OCI-LY7 (cell line): Measurements from ENCODE around the gene XAB2. TPM values are rescaled to one million over a fixed set of nuclear protein-coding genes. Genes with fewer than 3 reads are reported as not detected.

Source experiments
- BruUV-seq: library from RNA; stranded (reverse); fragments of 400-500 nt; replicated peaks from 2 replicates; lab custom pipeline; 2021; lab: Mats Ljungman, UMichigan
- CTCF ChIA-PET: fragments of 300-600 bp; sonication (Branson Sonifier 250); formaldehyde crosslinking; loops from one replicate; lab custom pipeline; 2022; ENCODE audit warnings: antibody characterized with exemption; ENCODE audit not compliant: unreplicated experiment; lab: Charles Lee
- POLR2A ChIA-PET: fragments of 300-600 bp; sonication (Branson Sonifier 250); formaldehyde crosslinking; loops from one replicate; lab custom pipeline; 2022; ENCODE audit warnings: antibody characterized with exemption; lab: Charles Lee
- DNase-seq: peaks from one replicate; pipeline ENCODE4 v3.0.0-alpha.2; 2015; ENCODE audit warnings: low spot score
- H2AFZ ChIP-seq: fragments of 200-600 bp; sonication (generic), shearing (Covaris generic); 2 replicates; pipeline ENCODE4 v1.6.1; 2014; ENCODE audit warnings: mild to moderate bottlenecking, antibody characterized with exemption, low read length, moderate library complexity
- H3K27ac ChIP-seq: fragments of 200-600 bp; sonication (generic); 2 replicates; pipeline ENCODE4 v1.5.1; 2014; ENCODE audit warnings: mixed run types, low read depth, mild to moderate bottlenecking, moderate library complexity, low read length, inconsistent platforms; ENCODE audit not compliant: poor library complexity, severe bottlenecking
- H3K36me3 ChIP-seq: fragments of 200-600 bp; sonication (generic); 2 replicates; pipeline ENCODE4 v1.6.1; 2014; ENCODE audit warnings: mild to moderate bottlenecking, antibody characterized with exemption, low read length, moderate library complexity, mixed read lengths; ENCODE audit not compliant: insufficient read depth
- H3K4me1 ChIP-seq: fragments of 200-600 bp; sonication (generic); 2 replicates; pipeline ENCODE4 v1.5.1; 2014; ENCODE audit warnings: mild to moderate bottlenecking, low read length; ENCODE audit not compliant: insufficient read depth, poor library complexity, severe bottlenecking
- H3K4me2 ChIP-seq: fragments of 200-600 bp; sonication (generic); 2 replicates; pipeline ENCODE4 v1.6.1; 2014; ENCODE audit warnings: mild to moderate bottlenecking, low read length
- H3K4me3 ChIP-seq: fragments of 200-600 bp; sonication (generic); 2 replicates; pipeline ENCODE4 v1.5.1; 2014; ENCODE audit warnings: mild to moderate bottlenecking, low read depth, low read length; ENCODE audit not compliant: poor library complexity, severe bottlenecking
- H3K79me2 ChIP-seq: fragments of 200-600 bp; sonication (generic); 2 replicates; pipeline ENCODE4 v1.6.1; 2016; ENCODE audit warnings: low read depth, mild to moderate bottlenecking, low read length, moderate library complexity, mixed read lengths; ENCODE audit not compliant: insufficient read depth
- H3K9me2 ChIP-seq: fragments of 200-600 bp; sonication (generic); 2 replicates; pipeline ENCODE4 v1.6.1; 2016; ENCODE audit warnings: mild to moderate bottlenecking, low read length, mixed read lengths; ENCODE audit not compliant: insufficient read depth
- H3K9me3 ChIP-seq: fragments of 200-600 bp; sonication (generic); 2 replicates; pipeline ENCODE4 v1.6.1; 2014; ENCODE audit warnings: mild to moderate bottlenecking, mixed run types, low read length, mixed read lengths
- H4K20me1 ChIP-seq: fragments of 200-600 bp; sonication (generic); 2 replicates; pipeline ENCODE4 v1.6.1; 2014; ENCODE audit warnings: mild to moderate bottlenecking, antibody characterized with exemption, low read length, moderate library complexity, mixed read lengths; ENCODE audit not compliant: insufficient read depth
- CTCF ChIP-seq: fragments of 200-600 bp; sonication (generic); conservative IDR thresholded peaks from 2 replicates; pipeline ENCODE4 v1.5.1; 2014; ENCODE audit warnings: mild to moderate bottlenecking, antibody characterized with exemption, low read length, moderate library complexity, mixed read lengths
- EZH2phosphoT487 ChIP-seq: fragments of 200-600 bp; sonication (generic); IDR thresholded peaks from 2 replicates; pipeline ENCODE4 v1.6.1; 2018; ENCODE audit warnings: low read depth, borderline replicate concordance, mild to moderate bottlenecking, mixed run types, antibody characterized with exemption, low read length, moderate library complexity, mixed read lengths
- intact Hi-C: fragments of 100-400 bp; cut with micrococcal nuclease; formaldehyde crosslinking; loops from one replicate; pipeline ENCODE4 v1.10.0; 2022; ENCODE audit not compliant: unreplicated experiment
- total RNA-seq, 2 experiments: library from RNA; depleted of rRNA in 1 of 2; stranded (reverse); fragments of >200 nt in 1 of 2; shearing (Covaris generic) in 1 of 2; gene quantifications; 2 replicates each; pipeline ENCODE4 v1.2.3, GENCODE V29; 2014 to 2022

The XAB2 gene
- total RNA-seq, 2 experiments from 2014 or later = 36.6 to 39.9 TPM

GRCh38 chr19:7611541-7612279, 17.6 kb downstream of the XAB2 start:
- Histone ChIP-seq H3K27ac (no peak overlapping the region), H3K36me3 (no peaks in the 10 kb centered on the region), H2AFZ (no peak overlapping the region), H3K79me2 (no peaks in the 10 kb centered on the region), H3K4me3 (no peak overlapping the region), H3K4me1 (no peaks in the 10 kb centered on the region), H4K20me1 (no peaks in the 10 kb centered on the region), H3K9me3 (no peaks in the 10 kb centered on the region), H3K4me2 (no peak overlapping the region), H3K9me2 (no peaks in the 10 kb centered on the region)
- intact Hi-C loops = no loop called here
- no peak for DNase-seq
- TF ChIP-seq EZH2phosphoT487 (no peak), CTCF (no peak)
- ChIA-PET CTCF (no interaction called here), POLR2A (interaction anchor here (0.6 kb wide), 1 partner anchor 839 kb away, joined by 4 read pairs; the partner anchor contains the start of gene VAV1)
- no TSS peak for BruUV-seq

GRCh38 chr19:7610491-7611240, 18.7 kb downstream of the XAB2 start:
- no peak overlapping the region for H3K4me2 ChIP-seq
- H2AFZ ChIP-seq = no peak overlapping the region
- H3K4me3 ChIP-seq = no peak overlapping the region
- intact Hi-C loops = no loop called here
- TF ChIP-seq CTCF (no peak), EZH2phosphoT487 (no peak)
- no peak for DNase-seq
- H3K9me2 ChIP-seq = no peaks in the 10 kb centered on the region
- no peaks in the 10 kb centered on the region for H3K4me1 ChIP-seq
- ChIA-PET CTCF (no interaction called here), POLR2A (interaction anchor here (0.6 kb wide), 2 partner anchors 247 to 254 kb away, joined by 3 read pairs; no protein-coding TSS in a partner anchor)
- H3K27ac ChIP-seq = no peak overlapping the region
- H3K36me3 ChIP-seq = no peaks in the 10 kb centered on the region
- no peaks in the 10 kb centered on the region for H3K9me3 ChIP-seq
- H4K20me1 ChIP-seq = no peaks in the 10 kb centered on the region
- H3K79me2 ChIP-seq = no peaks in the 10 kb centered on the region
- no TSS peak for BruUV-seq
